ENCODE data around the gene DGKB. TPM values are rescaled to one million over a fixed set of nuclear protein-coding genes. Genes with fewer than 3 reads are reported as not detected.

The DGKB gene
- total and polyA plus RNA-seq, 2 of the 8 experiments (the other 6 are each of a cell fraction or from before 2014, with no cell fraction given): 1.9 to 2.6 TPM

DNA sequence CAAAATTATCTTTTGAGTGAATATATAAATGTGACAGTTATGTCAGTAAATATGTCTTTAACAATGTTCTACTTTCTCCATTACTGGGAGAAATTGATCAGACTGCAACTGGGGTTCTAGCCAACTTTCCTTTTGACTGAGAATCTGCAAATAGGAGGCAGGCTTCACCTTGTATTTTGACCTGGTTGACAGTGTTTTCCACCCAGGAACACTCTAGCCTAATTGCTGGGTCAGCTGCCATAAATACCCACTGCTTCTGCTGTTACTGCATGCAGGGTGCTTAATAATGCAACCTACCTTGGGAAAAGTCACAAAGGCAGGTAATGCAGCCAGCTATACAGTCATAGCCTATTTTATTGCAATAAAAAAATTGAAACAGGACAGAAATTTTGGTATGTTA is 319.0 kb downstream of the DGKB start (continued):
- TF ChIP-seq POU5F1 (IDR thresholded peaks at IDR 0.05; ENCODE audit: low read depth, low read length) (no peak), HDAC2 (IDR thresholded peaks at IDR 0.05; ENCODE audit: borderline replicate concordance in 1 of 2, low read depth in 2 of 2, low read length in 2 of 2) (no peak), SAP30 (IDR thresholded peaks at IDR 0.05; ENCODE audit: insufficient read depth, insufficient replicate concordance, low read length) (no peak), POLR2AphosphoS5 (IDR thresholded peaks at IDR 0.05; ENCODE audit: low read depth, low read length) (no peak), SRF (IDR thresholded peaks at IDR 0.05; ENCODE audit: low read depth, low read length) (no peak), ZNF274 (IDR thresholded peaks at IDR 0.05; ENCODE audit: borderline replicate concordance, extremely low read depth, low read length) (no peak)

All from H1 (cell line).